Right lobe of liver (tissue), 4 donors: ENCODE results near the gene HERC4.

Experiments
- CTCF ChIP-seq, 4 donors: fragments of 200-600 bp in 3 of 4; fragments of 450-650 bp in 1 of 4; IDR thresholded peaks; one replicate each; pipeline versions ENCODE4 v1.5.1 to v1.8.0; 2016 to 2022; ENCODE audit warnings: antibody characterized with exemption in 4 of 4, mild to moderate bottlenecking in 2 of 4
- POLR2A ChIP-seq: fragments of 450-650 bp; IDR thresholded peaks from one replicate; pipeline ENCODE4 v1.6.1; 2017; ENCODE audit warnings: antibody characterized with exemption, mild to moderate bottlenecking
- donor health status: DM: no; HTN: no; CAD: no.
- donor health status: DM: no; HTN: no; CAD: no.
- donor health status: DM: no; HTN: yes; CAD: no.

GRCh38 chr10:68082872-68083271 is 7.8 kb upstream of the HERC4 start:
- TF ChIP-seq CTCF (IDR thresholded peaks at IDR 0.05): peak; percentile 42 to 72 (median 48)
- no peak for TF ChIP-seq POLR2A
